NCI-H2171 (cell line): Measurements from ENCODE around the gene CHCHD6.

Source experiments
- DNase-seq: peaks from one replicate; lab custom pipeline; 2025; lab: John Stamatoyannopoulos, UW

Gene CHCHD6

DNA sequence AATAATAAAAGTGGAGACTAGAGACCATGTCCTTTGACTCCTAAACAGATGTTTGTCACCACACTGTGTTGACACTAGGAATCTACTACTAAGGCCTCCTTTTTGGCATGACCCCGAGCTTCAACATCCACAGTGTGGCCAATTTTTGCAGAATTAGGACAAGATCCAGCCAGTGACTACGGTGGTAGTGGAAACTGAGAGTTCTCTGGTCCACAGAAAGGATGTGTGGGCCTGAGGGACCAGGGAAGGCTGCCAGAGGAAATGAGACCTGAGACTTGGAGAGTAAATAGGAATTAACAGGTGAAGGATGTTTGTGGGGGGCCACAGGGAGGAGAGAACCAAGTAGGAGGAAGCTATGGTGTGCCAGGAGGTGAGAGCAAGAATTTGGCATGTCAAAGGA is 122.7 kb downstream of the CHCHD6 start:
- DNase-seq = no peak

DNA sequence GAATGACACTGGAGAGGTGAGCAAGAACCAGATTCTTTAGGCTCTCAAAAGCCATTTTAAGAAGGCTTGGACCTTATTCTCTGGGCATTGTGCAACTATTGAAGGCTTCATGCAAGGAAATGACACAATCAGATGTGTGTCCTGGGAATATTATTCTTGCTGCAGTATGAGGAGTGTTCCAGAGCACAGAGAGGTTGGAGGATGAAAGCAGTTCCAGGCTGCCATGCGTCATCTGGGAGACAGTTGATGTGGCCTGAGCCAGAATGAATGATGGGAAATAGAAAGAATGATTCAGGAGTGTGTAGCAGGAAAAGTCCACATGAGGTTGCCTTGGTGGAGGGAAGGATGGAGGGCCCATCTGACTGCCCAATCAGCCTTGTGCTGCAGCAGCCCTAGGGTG is 123.1 kb downstream of the CHCHD6 start:
- no peak for DNase-seq

DNA sequence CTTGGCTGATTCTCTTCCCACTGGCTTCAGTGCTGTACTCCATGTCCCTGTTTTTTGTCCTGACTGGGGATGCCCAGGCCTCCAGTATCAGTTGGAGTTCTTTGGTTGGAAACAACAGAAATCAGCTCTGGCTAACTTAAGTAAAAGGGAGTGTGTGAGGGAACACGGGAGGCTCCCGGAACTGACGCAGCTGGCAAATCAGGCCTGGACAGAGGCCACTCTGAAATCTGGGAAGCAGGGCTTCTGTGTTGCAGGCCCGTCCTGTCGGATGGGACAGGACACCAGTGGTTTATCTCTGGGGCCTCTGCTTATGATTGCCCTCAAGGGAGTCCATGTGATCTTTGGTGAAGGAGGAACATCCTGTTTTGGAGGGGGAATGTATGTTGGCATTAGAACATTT is 124.3 kb downstream of the CHCHD6 start:
- no peak for DNase-seq

DNA sequence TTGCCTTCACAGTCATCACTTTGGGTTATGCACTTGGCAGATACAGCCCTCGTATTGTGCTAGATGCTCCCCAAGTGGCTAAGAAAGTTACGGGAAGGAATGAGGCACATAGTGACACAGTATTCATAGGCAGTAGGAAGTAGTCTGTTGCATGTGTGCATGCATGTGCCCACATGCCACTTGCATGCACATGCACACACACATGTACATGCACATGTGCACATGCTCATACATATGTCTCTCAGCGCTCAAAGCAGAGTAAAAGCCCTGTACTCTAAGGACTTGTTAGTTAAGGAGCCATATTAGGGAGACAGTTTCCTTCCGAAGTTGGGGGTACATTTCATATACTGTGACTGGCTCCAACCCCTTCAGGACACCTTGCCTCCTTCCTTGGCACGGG is 128.9 kb downstream of the CHCHD6 start:
- no peak for DNase-seq

DNA sequence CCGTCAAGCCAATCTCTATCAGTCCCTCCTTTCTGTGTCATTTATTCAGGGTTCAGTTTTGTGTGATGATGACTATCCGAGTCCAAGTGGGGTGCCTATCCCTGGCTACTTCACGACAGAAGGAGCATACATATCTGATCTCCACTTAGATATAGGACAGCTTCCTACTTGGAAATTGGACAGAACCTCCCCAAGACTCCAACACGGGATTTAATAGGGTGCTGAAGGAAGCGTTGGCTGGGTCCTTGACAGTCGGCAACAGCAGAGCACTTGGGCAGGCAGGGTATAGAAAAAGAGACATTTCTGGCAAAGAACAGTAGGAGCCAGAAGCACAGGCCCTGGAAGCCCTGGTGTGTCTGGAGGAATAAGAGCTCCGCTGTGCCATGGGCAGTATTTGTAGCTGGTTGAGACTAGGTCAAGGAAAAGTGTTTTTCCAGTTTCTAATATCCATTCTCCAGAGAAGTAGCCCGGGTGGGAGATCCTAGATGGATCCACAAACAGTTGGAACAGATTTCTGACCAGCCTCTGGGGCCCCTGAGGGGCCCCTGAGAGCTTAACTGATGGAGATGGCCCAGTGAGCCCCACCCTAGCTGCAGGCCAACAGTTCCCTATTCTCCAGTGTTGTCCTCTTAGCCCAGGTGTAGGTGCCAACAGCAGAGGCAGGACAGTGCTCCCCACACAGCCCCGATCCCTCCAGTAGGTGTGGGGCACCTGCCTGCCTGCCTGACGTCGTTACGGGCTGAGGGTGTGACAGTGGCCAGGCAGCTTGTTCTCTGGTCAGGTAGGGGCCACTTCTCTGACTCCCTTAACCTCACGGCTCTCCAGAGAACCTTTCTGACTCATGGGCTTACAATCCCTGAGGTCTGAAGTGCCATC is 130.8 kb downstream of the CHCHD6 start:
- DNase-seq = no peak

DNA sequence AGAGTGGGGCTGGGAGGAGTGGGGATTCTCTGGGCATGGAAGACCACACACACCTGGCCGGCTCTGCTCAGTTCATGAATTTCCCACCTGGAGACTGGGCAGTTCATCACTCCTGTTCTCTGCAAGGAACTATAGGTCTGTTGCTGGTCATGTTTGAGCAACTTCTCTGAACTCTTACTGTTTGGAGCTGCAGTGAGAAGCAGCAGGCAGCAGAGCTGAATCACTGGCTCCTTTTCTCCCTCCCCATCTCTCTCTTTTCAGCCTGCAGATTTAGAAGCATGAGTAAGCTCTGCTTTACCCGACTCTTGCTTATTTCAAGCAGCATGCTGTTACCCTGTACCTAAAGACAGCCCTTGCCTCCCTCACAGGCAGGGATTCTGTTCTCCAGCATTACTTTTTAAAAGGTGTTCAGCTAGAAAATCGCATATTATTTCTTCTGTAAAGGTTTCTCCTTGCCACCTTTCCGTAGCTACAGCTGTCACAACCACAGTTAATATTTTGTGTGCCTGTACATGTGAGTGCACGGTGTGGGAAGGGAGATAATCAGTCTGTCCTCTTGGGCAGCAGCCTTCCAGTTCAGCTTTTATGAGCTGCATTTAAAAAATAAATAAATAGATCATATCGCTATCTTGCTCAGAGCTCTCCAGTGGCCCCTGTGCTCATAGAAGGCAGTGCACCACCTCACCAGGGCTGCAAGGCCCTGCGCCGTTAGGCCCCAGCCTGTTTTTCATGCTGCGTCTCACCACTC is 131.6 kb downstream of the CHCHD6 start:
- DNase-seq = no peak

DNA sequence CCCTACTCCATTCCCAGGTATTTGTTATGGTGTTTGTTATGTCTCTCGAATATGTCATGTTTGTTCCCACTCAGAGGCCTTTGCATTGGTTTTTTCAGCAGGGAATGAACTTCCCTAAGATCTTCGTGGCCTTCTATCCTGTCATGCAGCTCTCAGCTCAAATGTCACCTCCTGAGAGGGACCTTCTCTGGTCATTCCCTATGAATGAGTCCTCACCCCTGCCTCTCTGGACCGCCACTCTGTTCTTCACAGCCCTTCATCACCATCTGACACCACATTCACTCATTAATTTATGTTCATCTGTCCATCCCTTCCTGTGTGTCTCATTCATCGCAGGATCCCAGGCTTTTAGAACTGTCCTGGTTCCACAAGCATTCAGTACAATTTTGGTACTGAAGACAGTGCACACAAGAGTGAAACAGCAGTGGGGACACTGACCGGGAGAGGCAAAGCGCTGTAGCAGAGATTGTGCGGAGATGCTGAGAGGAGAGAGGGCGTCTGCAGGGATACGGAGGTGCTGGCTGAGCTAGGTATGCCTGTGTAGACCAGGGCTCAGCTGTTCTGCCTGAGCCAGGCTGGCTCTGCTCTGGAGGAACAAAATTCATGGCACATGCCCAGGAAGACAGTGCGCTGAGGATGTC is 132.3 kb downstream of the CHCHD6 start:
- DNase-seq = no peak

DNA sequence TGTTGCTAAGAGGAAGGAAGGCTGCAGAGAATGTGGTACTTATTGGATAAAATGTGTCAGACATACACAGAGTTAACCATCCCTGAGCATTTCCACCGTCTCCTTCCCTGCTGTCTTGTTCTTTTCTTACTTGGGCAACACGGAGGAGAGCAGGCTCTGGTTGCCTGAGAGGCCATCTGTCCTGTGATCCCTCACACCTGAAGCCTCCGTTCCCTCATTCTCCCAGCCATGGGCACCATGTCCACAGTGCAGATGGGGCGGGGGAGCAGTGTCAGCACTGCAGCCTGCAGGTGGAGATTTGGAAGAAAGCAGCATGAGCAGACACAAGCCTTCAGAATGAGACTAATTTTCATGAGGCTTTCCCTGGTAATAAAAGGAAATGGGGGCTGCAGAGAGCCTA is 133.7 kb downstream of the CHCHD6 start:
- no peak for DNase-seq

DNA sequence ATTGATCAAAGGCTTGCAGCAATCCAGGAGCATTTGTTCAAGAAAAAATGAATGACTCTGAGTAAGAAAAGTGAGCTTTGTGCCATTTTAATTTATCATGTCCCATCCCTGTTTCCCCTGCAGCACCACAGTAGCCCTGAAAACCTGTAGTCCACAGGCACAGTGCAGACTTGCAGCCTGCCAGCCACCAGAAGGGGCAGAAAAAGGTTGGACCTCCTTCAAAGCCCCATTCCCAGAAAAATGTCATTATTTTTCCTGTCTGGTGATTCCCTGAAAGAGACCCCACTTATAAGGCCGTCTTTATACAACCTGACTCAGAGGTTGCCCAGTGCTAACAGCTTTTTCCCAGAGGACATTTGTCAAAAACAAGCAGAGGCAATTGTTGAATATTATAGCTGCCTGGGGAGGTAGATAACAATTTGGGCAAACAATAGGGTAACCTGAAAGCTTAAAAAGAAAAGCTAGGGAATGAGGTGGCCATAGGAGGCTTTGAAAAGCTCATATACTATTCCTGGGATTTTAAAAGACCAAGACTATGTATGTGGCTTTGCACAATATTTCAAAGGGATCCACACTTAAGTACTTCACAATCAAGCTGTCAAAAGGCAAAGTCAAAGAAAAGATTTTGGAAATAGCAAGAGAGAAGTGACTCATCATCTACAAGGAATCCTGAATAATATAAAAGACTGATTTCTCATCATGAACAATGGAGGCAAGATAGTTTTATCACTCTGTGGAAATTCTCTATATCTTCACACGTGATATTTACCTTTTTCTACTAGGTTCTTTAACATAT is 142.1 kb downstream of the CHCHD6 start:
- DNase-seq = no peak

DNA sequence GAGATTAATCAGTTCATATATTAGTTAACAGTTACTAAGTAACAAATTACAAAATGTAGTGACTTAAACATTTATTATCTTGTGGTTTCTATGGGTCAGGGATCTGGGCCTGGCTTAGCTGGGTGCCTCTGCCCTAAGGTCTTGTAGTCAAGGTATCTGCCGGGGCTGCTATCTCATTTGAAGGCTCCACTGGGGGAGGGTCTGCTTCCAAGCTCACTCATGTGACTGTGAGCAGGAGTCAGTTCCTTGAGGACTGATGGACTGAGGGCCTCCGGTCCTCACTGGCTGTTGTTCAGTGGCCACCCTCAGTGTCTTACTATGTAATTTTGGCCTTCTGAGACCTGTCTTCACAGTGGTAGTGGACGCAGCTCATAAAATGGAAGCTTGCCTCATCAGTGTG is 143.0 kb downstream of the CHCHD6 start:
- DNase-seq = no peak

DNA sequence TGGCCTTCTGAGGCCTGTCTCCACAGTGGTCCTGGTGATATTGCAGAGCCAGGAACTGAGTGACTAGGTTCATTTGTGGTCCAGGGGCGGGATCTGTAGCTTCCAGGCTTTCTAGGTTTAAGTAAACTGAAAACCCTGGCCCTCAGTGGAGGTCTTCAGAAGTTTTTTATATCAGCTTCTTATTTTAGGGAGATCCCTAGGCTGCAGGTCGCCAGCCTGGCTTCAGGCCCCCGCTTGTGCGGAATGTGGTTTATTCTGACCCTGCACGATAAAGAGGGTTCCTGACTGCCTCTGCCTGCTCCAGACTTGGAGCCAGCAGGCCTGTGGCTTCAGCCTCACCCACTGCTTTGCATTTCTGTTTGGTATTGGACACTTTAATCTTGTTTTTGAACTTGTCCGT is 145.0 kb downstream of the CHCHD6 start:
- DNase-seq = no peak

DNA sequence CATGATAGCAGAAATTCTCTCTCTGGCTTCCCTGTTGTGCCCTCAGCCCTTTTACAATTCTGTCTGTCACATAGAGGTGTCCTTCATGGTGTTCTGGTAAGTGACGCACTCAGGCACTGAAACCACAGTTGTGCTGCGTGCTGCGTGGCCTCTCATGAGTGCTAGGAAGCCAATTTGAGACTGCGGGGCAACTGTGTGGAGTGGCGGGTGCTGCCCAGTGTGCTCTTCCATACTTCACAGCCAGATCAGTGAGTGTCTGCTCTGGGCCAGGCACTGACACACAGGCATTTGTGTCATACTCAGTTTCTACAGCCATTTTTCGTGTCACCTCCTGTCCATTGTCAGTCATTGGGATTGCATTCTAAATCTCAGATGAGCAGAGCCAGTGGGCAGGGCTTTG is 145.7 kb downstream of the CHCHD6 start:
- no peak for DNase-seq

DNA sequence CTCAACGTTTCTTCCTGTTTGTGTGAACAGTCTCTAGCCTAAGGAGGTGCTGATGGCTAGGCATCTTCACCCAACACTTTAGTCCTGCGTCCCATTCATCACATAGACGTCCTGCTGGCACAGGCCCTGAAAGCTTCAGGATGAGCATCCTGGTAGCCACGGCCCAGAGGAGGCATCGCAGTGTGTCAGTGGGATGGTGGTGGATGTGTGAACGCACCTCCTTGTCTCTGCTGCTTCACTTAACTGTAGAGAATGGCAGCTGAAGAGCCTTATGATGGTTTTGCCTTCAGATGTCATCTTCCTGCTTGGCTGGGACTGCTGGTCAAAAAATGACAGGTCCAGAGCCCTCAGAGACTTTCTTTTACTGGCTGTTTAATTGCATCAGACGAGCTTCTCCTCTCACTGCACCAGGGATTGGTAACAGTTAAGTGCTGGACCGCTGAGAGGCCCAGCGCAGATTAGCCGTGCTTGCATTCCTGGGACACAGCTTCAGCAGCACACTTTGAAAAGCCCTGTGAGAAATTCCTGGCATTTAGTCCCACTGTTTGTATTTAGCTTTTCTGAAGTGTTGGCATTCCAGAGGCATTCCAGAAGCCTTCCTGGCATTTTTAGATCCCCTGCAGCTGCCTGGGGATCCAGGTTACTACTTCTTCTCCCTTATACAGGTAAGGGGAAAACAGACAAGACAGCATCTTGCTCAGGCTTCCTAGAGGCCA is 146.5 kb downstream of the CHCHD6 start:
- DNase-seq = no peak

DNA sequence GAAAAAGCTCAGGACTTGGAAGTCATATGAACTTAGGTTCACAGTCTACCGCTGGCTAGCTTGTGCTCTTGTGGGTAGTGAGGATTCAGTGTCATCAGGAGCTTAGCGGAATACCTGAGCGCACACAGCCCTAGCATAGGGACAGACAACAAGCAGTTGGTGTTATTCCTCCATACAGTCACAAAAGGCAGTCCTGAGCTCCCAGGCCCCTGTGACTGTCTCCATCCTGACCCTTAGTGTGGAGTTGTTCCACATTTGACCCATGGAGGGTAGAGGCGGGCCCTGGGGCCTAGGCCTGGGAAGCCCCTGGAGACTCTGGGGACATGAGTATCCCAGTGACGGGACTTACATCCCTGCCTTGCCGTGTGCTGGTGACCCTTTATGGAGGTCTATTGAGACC is 147.3 kb downstream of the CHCHD6 start:
- no peak for DNase-seq

DNA sequence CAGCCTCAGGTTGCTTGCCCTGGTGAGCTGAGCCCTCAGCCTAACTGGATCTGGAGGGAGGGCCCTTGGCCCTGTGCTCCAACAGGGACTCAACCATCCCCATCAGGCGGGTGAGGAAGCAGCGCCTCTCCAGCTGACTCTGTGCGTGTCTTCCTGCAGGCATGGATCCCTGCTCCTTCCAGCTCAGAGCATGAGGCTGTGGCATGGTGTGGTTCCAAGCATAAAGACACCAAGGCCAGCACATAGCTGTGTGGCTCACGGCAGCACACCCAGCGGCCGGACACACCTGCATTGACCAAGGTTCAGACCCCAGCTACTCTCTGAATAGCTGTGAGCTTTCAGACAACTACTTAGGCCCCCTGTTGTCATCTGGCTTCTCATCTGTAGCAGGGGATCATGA is 147.9 kb downstream of the CHCHD6 start:
- no peak for DNase-seq

DNA sequence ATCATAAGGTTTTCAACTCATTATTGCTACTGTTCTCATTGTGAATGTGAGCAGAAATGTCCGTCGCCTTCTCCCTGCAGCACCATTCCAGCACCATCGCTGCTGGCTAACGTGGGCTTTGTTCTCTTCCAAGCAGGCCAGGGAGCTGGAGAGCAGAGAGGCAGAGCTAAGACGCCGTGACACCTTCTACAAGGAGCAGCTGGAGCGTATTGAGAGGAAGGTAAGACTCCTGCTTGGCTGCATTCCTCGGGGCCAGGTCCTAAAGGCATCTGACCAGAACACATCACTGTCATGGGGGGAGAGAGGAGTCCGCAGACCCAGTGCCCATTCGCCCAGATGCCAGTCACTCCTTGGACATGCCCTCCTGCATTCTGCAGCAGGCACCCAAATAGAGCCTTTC is 148.5 kb downstream of the CHCHD6 start:
- no peak for DNase-seq

DNA sequence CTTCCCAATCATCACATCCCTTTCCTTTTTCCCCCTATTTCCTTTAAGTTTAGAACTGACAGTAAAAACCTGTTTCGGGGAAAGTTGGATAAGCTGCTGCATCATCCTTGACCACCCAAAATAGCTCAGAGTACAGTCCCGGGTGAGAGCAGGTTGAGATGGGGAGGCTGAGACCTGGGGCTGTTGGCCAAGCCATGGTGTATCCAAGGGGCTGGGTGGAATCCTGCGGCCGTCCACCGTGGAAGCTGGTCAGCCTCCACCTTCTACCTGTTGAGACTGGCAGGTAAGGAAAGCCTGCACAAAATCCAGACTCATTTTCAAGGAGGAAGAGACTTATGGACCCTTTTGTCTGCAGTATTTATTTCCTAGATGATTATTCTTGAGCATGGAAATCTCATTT is 150.6 kb downstream of the CHCHD6 start:
- no peak for DNase-seq

DNA sequence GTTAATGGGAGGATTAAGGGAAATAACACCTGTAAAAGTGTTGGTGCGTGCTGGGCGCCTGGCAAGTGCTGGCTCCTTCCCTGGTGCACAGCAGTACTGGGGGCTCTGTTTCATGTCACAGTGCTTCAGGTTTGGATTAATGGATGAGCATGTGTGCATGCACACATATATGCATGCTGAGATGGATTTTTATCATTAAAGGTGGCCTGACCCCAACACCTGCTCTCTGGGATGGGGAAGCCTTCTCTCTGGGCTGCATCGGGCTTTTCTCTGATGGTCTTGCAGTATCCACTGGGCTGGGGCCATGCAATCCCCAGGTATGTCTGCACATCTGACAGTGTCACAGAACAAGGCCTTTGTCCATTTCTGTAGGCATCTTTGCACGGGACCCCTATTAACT is 151.3 kb downstream of the CHCHD6 start:
- no peak for DNase-seq

DNA sequence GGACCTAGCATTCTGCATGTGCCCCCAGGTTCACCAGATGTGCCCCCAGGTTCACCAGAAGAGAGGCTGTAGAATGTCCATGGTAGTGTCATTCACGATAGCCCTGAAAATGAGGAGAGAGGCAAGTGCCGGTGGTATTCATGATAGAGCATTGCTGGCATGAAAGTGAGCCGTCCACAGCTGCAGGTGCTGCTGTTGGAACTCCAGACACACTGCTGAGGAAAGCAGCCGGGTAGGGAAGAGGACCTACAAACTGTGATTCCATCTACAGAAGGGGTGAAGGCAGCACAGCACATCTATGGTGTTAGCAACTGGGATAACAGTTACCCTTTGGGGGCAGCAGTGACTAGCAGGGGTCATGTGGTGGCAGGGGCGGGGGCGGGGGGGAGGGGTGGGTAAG is 153.9 kb downstream of the CHCHD6 start:
- DNase-seq = no peak

DNA sequence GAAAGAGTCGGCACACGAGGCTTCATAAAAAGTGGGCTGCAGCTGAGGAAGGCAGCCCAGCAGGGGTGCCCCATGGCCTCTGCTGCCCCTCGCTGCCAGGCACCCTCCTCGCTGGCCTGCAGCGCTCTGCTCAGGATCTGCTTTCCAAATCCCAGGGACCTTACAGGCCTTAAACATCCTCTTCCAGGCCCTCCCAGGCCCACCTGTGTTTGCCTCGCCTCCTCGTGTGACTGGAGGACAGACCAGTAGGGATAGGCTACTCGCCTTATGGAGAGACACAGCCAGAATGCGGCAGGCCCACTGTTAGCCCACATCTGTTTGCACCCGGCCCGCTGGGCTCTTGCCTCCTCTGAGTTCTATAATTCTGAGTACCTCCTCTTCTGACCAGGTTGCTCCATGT is 154.4 kb downstream of the CHCHD6 start:
- DNase-seq = no peak

DNA sequence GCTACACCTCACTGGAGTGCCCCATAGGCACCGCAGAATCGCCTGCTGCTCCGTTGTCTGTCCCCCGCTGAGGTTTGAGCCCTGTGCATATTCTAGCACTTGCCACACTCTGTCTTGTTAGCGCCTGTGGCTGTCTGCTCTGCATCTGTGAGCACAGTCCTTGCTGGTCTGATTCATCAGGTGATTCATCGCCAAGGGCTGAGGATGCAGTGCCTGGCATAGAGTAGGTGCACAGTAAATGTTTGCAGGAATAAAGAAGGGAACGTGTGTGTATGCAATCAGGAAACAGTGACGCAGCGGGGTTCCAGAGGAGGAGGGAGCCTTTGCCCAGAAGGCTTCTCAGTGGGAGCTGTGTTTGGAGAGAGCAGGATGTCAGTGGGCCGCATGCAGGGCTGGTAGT is 154.8 kb downstream of the CHCHD6 start:
- no peak for DNase-seq
